Medulla oblongata (tissue), 1 donor: Measurements from ENCODE around the gene CTTNBP2NL.
"Not testable (repeated sequence)": the region's sequence is repeated elsewhere in the genome, so short reads cannot be mapped to it uniquely, and the experiment has no call there.

Experiments
- DNase-seq: peaks from one replicate; pipeline ENCODE4 v3.0.0-alpha.2; 2015; ENCODE audit errors: extremely low spot score

CTTNBP2NL gene

DNA sequence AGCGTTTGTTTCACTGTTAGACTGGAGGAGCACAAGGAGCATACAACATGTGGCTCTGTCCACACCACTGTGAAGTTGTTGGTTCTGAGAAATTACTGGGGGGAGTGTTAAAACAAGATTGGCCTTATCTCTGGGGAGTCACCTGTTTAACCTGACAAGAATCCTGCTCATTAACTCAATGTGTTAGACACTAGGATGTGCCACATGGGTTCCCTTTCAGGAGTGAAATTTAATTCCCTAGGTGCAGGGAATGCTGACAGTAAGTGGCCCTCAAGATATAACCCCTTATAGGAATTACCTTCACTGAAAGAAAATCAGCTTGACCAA, 66.9 kb downstream of the CTTNBP2NL start:
- DNase-seq, result no peak

GRCh38 chr1:112464501-112464900, 68.5 kb downstream of the CTTNBP2NL start:
- DNase-seq, result no peak

- DNase-seq, result peak; percentile 66
These were observed 69.1 kb downstream of the CTTNBP2NL start for GRCh38 chr1:112465122-112465521.

GRCh38 chr1:112466078-112466660, 70.2 kb downstream of the CTTNBP2NL start:
- DNase-seq, result peak; percentile 98

DNA sequence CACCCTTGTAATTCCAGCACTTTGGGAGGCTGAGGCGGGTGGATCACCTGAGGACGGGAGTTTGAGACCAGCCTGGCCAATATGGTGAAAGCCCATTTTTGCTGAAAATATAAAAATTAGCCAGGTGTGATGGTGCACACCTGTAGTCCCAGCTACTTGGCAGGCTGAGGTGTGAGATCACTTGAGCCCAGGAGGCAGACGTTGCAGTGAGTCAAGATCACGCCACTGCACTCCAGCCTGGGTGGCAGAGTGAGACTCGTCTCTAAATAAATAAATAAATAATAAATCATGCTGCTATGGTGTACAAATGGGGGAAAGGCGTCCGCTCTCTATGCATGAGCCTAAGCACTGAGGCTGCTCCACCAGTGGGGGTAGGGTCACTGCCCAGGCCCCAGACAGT, 74.3 kb downstream of the CTTNBP2NL start:
- DNase-seq, result not testable (repeated sequence)

DNA sequence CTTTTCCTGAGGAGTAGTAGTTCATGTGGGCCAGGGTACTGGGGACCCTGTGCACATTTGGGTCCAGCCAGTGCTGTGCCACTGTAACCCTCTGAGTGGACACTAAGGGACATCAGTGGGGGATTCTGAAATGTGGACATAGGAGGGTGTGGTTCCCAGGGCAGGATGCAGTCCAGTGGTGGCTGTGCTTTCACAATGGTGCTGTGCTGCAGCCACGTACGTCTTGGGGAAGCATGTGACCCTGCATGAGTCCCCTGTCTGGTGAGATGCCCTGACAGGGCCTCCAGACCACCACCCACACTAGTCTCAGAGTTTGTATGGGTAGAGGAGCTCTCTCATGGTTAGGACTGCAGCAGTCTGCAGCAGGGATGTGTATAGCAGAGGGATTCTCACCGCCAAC, 75.0 kb downstream of the CTTNBP2NL start:
- no peak for DNase-seq

- DNase-seq, result no peak
These were observed 76.1 kb downstream of the CTTNBP2NL start for GRCh38 chr1:112472142-112472541.

DNA sequence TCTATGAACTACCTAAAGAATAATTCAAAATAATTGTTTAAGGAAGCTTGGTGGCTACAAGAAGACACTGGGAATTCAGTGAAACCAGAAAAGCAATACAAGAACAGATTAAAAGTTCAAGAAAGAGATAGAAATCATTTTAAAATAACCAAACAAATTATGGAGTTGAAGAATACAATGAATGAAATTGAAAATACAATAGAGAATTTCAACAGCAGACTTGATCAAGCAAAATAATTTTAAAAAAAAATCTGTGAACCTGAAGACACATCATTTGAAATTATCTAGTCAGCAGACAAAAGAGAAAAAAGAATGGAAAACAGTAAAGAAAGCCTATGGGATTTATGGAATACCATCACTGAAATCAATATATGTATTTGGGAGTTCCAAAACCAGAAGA, 81.5 kb downstream of the CTTNBP2NL start:
- no peak for DNase-seq

GRCh38 chr1:112478314-112478713, 82.3 kb downstream of the CTTNBP2NL start:
- no peak for DNase-seq

- DNase-seq, result not testable (repeated sequence)
These were observed 90.0 kb downstream of the CTTNBP2NL start for GRCh38 chr1:112486063-112486462.

GRCh38 chr1:112487686-112488085, 91.7 kb downstream of the CTTNBP2NL start:
- DNase-seq, result not testable (repeated sequence)

DNA sequence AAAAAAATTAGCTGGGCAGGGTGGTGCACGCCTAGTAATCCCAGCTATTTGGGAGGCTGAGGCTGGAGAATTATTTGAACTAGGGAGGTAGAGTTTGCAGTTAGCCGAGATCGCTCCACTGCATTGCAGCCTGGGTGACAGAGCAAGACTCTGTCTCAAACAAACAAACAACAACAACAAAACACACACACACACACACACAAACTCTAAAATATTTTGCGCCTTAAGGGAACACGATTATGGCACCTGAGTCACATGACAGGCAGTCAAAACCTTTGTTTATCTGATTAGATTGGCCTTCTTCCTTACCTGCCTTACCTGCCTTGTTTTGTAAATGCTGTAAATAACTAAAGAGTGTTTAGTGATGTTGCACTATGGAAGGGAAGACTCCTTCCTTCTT, 92.1 kb downstream of the CTTNBP2NL start:
- DNase-seq, result no peak

GRCh38 chr1:112492076-112492475, 96.1 kb downstream of the CTTNBP2NL start:
- no peak for DNase-seq

- DNase-seq, result no peak
These were observed 97.3 kb downstream of the CTTNBP2NL start for GRCh38 chr1:112493351-112493750.

GRCh38 chr1:112496290-112496689, 100.3 kb downstream of the CTTNBP2NL start:
- DNase-seq, result no peak

GRCh38 chr1:112501810-112502641, 106.0 kb downstream of the CTTNBP2NL start:
- DNase-seq, result peak; percentile 86

DNA sequence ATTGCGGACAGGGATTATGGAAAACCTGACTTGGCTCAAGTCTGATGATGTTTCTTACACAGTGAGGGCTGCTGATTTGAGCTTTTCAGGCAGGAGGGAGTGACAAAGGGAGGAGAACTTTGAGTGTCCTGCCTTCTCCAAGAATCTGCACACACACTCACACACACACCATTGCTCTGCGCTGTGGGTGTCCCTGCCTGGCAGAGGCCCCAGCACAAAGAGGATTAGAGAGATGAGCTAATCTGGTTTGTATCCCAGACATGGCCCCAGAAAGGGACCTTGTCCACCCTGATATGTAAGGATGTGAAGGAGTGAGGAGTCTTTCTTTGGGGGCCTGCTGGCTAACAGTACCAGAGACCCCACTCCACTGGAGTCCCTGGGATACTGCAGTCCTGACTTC, 106.8 kb downstream of the CTTNBP2NL start:
- no peak for DNase-seq

DNA sequence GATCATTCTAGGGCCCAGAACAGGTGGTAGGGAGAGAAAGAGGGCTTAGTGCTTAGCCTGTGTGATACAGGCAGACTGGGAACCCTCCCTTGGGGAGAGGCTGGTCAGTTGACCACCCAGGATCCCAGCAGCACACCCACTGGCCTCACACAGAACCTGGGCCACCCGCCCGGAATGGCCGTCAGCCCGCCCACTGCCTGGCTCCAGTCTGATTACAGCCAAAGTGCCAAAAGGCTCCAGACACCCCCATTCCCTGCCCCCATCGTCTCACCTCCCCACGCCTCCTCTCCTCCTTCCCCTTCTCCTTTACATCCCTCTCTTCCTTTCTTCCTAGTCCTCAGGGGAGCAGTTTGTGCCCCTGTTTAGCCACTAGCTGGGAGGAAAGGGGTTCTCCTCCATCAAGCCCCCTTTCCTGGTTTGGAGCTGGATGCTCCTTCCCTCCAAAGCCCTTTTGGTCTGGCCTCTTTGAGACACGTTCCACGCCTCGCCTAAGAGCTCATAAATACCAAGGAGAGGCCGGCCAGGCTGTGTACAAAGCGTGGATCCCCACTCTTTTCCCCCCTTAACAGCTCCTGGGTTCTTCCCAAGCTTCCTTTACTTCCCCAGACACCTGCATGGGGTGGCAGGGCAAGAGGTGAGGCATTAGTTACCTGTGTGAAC, 108.1 kb downstream of the CTTNBP2NL start:
- no peak for DNase-seq

- DNase-seq, result no peak
These were observed 108.8 kb downstream of the CTTNBP2NL start for GRCh38 chr1:112504661-112505399.

GRCh38 chr1:112505400-112505785, 109.4 kb downstream of the CTTNBP2NL start:
- DNase-seq, result no peak

DNA sequence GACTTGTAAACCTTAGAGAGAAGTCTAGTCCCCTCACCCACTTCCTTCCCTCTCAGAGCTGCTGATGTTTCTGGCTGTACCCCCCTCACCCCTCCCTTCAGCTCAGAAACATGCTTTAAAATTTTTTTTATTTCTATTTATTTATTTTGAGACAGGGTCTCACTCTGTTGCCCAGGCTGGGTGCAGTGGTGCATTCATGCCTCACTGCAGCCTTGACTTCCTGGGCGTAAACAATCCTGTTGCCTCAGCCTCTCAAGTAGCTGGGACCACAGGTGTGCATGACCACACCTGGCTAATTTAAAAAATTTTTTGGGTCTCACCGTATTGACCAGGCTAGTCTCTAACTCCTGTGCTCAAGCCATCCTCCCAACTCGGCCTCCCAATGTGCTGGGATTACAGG, 109.9 kb downstream of the CTTNBP2NL start:
- DNase-seq, result no peak

GRCh38 chr1:112506306-112506705, 110.3 kb downstream of the CTTNBP2NL start:
- DNase-seq, result no peak
